Thoracic aorta (tissue), 2 donors: ENCODE data around the gene DPM3. TPM values are rescaled to one million over a fixed set of nuclear protein-coding genes. Genes with fewer than 3 reads are reported as not detected.
"Not testable (repeated sequence)": the region's sequence is repeated elsewhere in the genome, so short reads cannot be mapped to it uniquely, and the experiment has no call there.

Experiments
- ATAC-seq: fragments of 150-250 bp; one replicate; pipeline ENCODE4 v1.8.0; 2017; ENCODE audit warnings: low read depth; ENCODE audit not compliant: insufficient number of reproducible peaks, low FRiP score
- DNase-seq: peaks from one replicate; pipeline ENCODE4 v3.0.0-alpha.2; 2020; ENCODE audit warnings: low spot score
- H3K27ac ChIP-seq, 2 donors: fragments of 200-600 bp; sonication (generic); 1 replicate in 1 of 2; 2 replicates in 1 of 2; pipeline ENCODE4 v1.5.1; 2016; ENCODE audit warnings: mild to moderate bottlenecking in 2 of 2, moderate library complexity in 2 of 2
- H3K27me3 ChIP-seq: fragments of 200-600 bp; sonication (generic); replicated peaks from 2 replicates; pipeline ENCODE4 v1.6.0; 2016; ENCODE audit warnings: mild to moderate bottlenecking; ENCODE audit not compliant: insufficient read depth
- H3K36me3 ChIP-seq: fragments of 200-600 bp; sonication (generic); one replicate; pipeline ENCODE4 v1.5.1; 2016
- H3K4me1 ChIP-seq, 2 donors: fragments of 200-600 bp; sonication (generic); 1 replicate in 1 of 2; 2 replicates in 1 of 2; pipeline versions ENCODE4 v1.5.1 to v1.6.0; 2016; ENCODE audit warnings: low read depth in 2 of 2, mild to moderate bottlenecking in 1 of 2; ENCODE audit not compliant: control insufficient read depth in 1 of 2
- H3K4me3 ChIP-seq: fragments of 200-600 bp; sonication (generic); 2 replicates; pipeline ENCODE4 v1.5.1; 2016; ENCODE audit warnings: mild to moderate bottlenecking
- H3K9me3 ChIP-seq: fragments of 200-600 bp; sonication (generic); 2 replicates; pipeline ENCODE4 v1.5.1; 2016
- CTCF ChIP-seq: fragments of 200-600 bp; sonication (generic); IDR thresholded peaks from one replicate; pipeline ENCODE4 v1.5.1; 2019; ENCODE audit warnings: antibody characterized with exemption
- total RNA-seq, 2 donors: library from RNA; depleted of rRNA; stranded (reverse); fragments of >200 nt; gene quantifications; one replicate each; pipeline versions ENCODE4 v1.1.0 to v1.2.3, GENCODE V29; 2016

Gene DPM3
- total RNA-seq, 2 donors from 2014 or later: 28.8 to 68.6 TPM

GRCh38 chr1:155160128-155160527, 19.8 kb upstream of the DPM3 start:
- DNase-seq (no peak), ATAC-seq (no peak)
- no peaks in the 10 kb centered on the region for H3K9me3 ChIP-seq
- no peaks in the 10 kb centered on the region for H3K27me3 ChIP-seq
- H3K4me1 ChIP-seq: no peaks in the 10 kb centered on the region
- no peak overlapping the region for H3K4me3 ChIP-seq
- no peak for TF ChIP-seq CTCF
- H3K36me3 ChIP-seq: no peaks in the 10 kb centered on the region
- no peak overlapping the region for H3K27ac ChIP-seq

GRCh38 chr1:155158991-155159390, 18.7 kb upstream of the DPM3 start:
- no peak overlapping the region for H3K27ac ChIP-seq
- no peaks in the 10 kb centered on the region for H3K36me3 ChIP-seq
- H3K9me3 ChIP-seq: no peaks in the 10 kb centered on the region
- no peak overlapping the region for H3K4me3 ChIP-seq
- ATAC-seq: no peak
- no peak for TF ChIP-seq CTCF
- H3K4me1 ChIP-seq: no peaks in the 10 kb centered on the region
- no peak for DNase-seq
- no peaks in the 10 kb centered on the region for H3K27me3 ChIP-seq

GRCh38 chr1:155155996-155156643, 15.8 kb upstream of the DPM3 start:
- H3K36me3 ChIP-seq, H3K27ac ChIP-seq, H3K4me3 ChIP-seq, H3K9me3 ChIP-seq, ATAC-seq, H3K4me1 ChIP-seq, H3K27me3 ChIP-seq, DNase-seq: not testable (repeated sequence)

- ATAC-seq (no peak), DNase-seq (no peak)
- no peaks in the 10 kb centered on the region for H3K9me3 ChIP-seq
- no peak overlapping the region for H3K27ac ChIP-seq
- no peaks in the 10 kb centered on the region for H3K36me3 ChIP-seq
- H3K27me3 ChIP-seq: no peaks in the 10 kb centered on the region
- no peak for TF ChIP-seq CTCF
- H3K4me3 ChIP-seq: no peak overlapping the region
- no peaks in the 10 kb centered on the region for H3K4me1 ChIP-seq
Observed at GRCh38 chr1:155145491-155145890, 5.2 kb upstream of the DPM3 start.

- DNase-seq (no peak), ATAC-seq (no peak)
- TF ChIP-seq CTCF: no peak
- no peaks in the 10 kb centered on the region for H3K27me3 ChIP-seq
- no peaks in the 10 kb centered on the region for H3K9me3 ChIP-seq
- H3K4me1 ChIP-seq: peaks cover 4 to 27% of the 10 kb centered on the region in 2 donors
- H3K36me3 ChIP-seq: no peaks in the 10 kb centered on the region
- no peak overlapping the region for H3K4me3 ChIP-seq
- no peak overlapping the region for H3K27ac ChIP-seq
Observed at GRCh38 chr1:155141749-155142148, 1.4 kb upstream of the DPM3 start.

GRCh38 chr1:155140630-155140953, 261 bp upstream of the DPM3 start:
- H3K9me3 ChIP-seq: no peaks in the 10 kb centered on the region
- no peak for ATAC-seq
- H3K27me3 ChIP-seq: no peaks in the 10 kb centered on the region
- peak overlapping the region; percentile 74 for H3K4me3 ChIP-seq
- TF ChIP-seq CTCF: no peak
- peaks cover 6 to 30% of the 10 kb centered on the region in 2 donors for H3K4me1 ChIP-seq
- no peaks in the 10 kb centered on the region for H3K36me3 ChIP-seq
- DNase-seq: no peak
- H3K27ac ChIP-seq: peak overlapping the region; percentile 77 to 88
